KMS-11 (cell line): ENCODE measurements around the gene TENM4.

Source experiments
- H2AFZ ChIP-seq: fragments of 200-600 bp; sonication (generic); 2 replicates; pipeline ENCODE4 v1.6.1; 2016; ENCODE audit warnings: antibody characterized with exemption, mixed run types, low read depth
- H3K27ac ChIP-seq: fragments of 200-600 bp; sonication (generic); 2 replicates; pipeline ENCODE4 v1.6.1; 2016; ENCODE audit warnings: mild to moderate bottlenecking, mixed run types
- H3K27me3 ChIP-seq: fragments of 200-600 bp; sonication (generic); 2 replicates; pipeline ENCODE4 v1.6.1; 2017; ENCODE audit warnings: mild to moderate bottlenecking, low read depth, mixed run types, moderate library complexity; ENCODE audit not compliant: insufficient read depth
- H3K36me3 ChIP-seq: fragments of 200-600 bp; sonication (generic); 2 replicates; pipeline ENCODE4 v1.6.1; 2017; ENCODE audit warnings: mild to moderate bottlenecking, mixed run types; ENCODE audit not compliant: insufficient read depth
- H3K4me1 ChIP-seq: fragments of 200-600 bp; sonication (generic); 2 replicates; pipeline ENCODE4 v1.6.1; 2016; ENCODE audit warnings: mild to moderate bottlenecking, low read depth, mixed run types; ENCODE audit not compliant: poor library complexity, severe bottlenecking
- H3K4me2 ChIP-seq: fragments of 200-600 bp; sonication (generic); 2 replicates; pipeline ENCODE4 v1.7.0; 2016; ENCODE audit warnings: mild to moderate bottlenecking, mixed run types
- H3K4me3 ChIP-seq: fragments of 200-600 bp; sonication (generic); IDR thresholded peaks from 2 replicates; pipeline ENCODE4 v1.6.1; 2017; ENCODE audit warnings: low read depth, low read length, mixed read lengths; ENCODE audit not compliant: insufficient read depth
- H3K79me2 ChIP-seq: fragments of 200-600 bp; sonication (generic); 2 replicates; pipeline ENCODE4 v1.6.1; 2016; ENCODE audit warnings: low read depth, mixed run types; ENCODE audit not compliant: insufficient read depth
- H3K9ac ChIP-seq: fragments of 200-600 bp; sonication (generic); 2 replicates; pipeline ENCODE4 v1.6.1; 2016; ENCODE audit warnings: mild to moderate bottlenecking, mixed run types
- H4K20me1 ChIP-seq: fragments of 200-600 bp; sonication (generic); 2 replicates; pipeline ENCODE4 v1.6.1; 2016; ENCODE audit warnings: mild to moderate bottlenecking, mixed run types; ENCODE audit not compliant: insufficient read depth
- TF ChIP-seq, protein P1 (sequence below): fragments of 200-600 bp; sonication (generic); conservative IDR thresholded peaks from 2 replicates; pipeline ENCODE4 v1.6.1; 2017; ENCODE audit warnings: low read depth, mild to moderate bottlenecking, antibody characterized with exemption, low read length, moderate library complexity, mixed read lengths

TENM4 gene

DNA sequence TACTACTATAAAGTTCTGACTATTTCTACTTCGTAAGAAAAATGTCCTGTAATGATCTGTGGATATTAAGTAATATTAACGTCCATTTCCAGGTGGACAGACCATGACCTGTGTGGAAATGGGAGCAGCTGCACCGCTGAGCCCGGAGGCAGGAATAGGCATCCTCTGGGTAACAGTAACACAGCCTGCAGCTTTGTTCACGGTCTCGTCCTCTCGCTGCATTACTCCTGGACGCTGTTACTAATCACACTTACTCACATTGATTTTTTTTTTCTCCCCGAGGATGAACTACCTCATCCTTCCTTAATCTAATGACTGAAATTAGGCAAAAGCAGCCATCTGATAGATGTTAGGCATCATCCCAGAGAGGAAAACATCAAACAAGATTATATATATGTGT, 520.5 kb downstream of the TENM4 start:
- Histone ChIP-seq H3K27ac (no peak overlapping the region), H3K4me2 (no peak overlapping the region), H3K9ac (no peak overlapping the region), H3K79me2 (no peaks in the 10 kb centered on the region), H3K4me1 (no peaks in the 10 kb centered on the region), H4K20me1 (no peaks in the 10 kb centered on the region), H3K36me3 (no peaks in the 10 kb centered on the region), H3K4me3 (no peak overlapping the region), H3K27me3 (no peaks in the 10 kb centered on the region), H2AFZ (no peak overlapping the region)
- TF ChIP-seq, protein P1, sequence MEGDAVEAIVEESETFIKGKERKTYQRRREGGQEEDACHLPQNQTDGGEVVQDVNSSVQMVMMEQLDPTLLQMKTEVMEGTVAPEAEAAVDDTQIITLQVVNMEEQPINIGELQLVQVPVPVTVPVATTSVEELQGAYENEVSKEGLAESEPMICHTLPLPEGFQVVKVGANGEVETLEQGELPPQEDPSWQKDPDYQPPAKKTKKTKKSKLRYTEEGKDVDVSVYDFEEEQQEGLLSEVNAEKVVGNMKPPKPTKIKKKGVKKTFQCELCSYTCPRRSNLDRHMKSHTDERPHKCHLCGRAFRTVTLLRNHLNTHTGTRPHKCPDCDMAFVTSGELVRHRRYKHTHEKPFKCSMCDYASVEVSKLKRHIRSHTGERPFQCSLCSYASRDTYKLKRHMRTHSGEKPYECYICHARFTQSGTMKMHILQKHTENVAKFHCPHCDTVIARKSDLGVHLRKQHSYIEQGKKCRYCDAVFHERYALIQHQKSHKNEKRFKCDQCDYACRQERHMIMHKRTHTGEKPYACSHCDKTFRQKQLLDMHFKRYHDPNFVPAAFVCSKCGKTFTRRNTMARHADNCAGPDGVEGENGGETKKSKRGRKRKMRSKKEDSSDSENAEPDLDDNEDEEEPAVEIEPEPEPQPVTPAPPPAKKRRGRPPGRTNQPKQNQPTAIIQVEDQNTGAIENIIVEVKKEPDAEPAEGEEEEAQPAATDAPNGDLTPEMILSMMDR = no peak

DNA sequence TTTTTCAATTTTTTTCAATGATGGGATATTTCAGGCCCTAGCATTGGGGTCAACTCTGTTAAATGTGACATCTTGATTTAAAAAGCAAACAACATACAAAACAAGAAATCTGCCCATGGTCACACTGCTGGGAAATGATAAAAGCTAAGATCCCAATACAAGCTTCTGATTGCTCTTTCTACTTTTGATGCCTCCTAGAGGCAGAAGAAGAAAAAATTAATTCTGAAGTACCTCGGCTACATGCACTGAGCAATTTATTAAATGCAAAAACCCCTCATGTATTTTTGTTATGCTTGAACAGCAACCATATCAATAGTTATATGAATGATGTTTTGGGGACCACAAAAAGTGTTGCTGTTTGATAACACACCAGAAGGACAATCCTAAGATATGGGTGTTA, 524.1 kb downstream of the TENM4 start:
- Histone ChIP-seq H3K4me3 (no peak overlapping the region), H3K27me3 (no peaks in the 10 kb centered on the region), H3K9ac (no peak overlapping the region), H3K79me2 (no peaks in the 10 kb centered on the region), H3K36me3 (no peaks in the 10 kb centered on the region), H3K4me1 (no peaks in the 10 kb centered on the region), H3K4me2 (no peak overlapping the region), H2AFZ (no peak overlapping the region), H4K20me1 (no peaks in the 10 kb centered on the region), H3K27ac (no peak overlapping the region)
- TF ChIP-seq, protein P1 = no peak

DNA sequence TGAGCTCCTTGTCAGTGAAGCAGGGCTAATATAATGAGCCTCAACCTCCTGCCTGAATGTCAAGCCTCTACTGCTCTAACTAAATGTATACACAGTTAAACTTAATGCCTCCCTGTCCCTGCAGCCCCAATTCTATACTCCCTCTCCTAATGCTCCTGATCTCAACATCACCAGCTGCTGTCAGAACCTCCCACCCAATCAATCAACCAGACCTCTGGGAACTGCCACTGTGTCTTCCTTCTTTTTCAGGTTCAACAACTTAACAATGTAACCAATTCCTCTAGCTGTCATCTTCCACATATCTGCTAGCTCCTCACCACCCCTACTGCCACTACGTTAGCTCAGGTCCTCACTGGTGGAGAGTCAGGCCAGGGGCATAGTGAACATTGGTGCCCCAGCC, 526.3 kb downstream of the TENM4 start:
- Histone ChIP-seq H3K4me2 (no peak overlapping the region), H3K27ac (no peak overlapping the region), H3K36me3 (no peaks in the 10 kb centered on the region), H3K27me3 (no peaks in the 10 kb centered on the region), H3K79me2 (no peaks in the 10 kb centered on the region), H4K20me1 (no peaks in the 10 kb centered on the region), H3K9ac (no peak overlapping the region), H3K4me1 (peaks cover 19% of the 10 kb centered on the region), H3K4me3 (no peak overlapping the region), H2AFZ (no peak overlapping the region)
- TF ChIP-seq, protein P1 = no peak

DNA sequence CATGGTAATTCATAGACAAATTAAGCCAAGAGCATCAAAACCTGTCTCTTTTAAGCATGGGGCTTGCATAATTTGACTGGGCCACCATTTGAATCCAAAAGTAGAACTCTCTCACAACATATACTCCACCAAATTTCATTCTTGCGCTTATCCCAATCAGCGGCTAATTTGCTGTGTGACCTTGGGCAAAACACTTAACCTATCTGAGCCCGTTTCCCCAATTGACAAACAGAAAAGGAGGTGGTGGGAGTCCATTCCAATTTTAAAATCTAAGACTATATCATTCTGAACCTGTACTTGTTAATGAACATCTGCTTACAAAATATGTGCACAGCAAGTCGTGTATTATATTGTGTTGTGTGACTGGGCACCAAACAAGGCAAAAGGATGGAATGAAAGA, 528.1 kb downstream of the TENM4 start:
- Histone ChIP-seq H2AFZ (no peak overlapping the region), H3K27me3 (no peaks in the 10 kb centered on the region), H3K4me1 (peaks cover 22% of the 10 kb centered on the region), H3K79me2 (no peaks in the 10 kb centered on the region), H3K4me3 (no peak overlapping the region), H3K4me2 (no peak overlapping the region), H3K27ac (no peak overlapping the region), H3K36me3 (no peaks in the 10 kb centered on the region), H4K20me1 (no peaks in the 10 kb centered on the region), H3K9ac (no peak overlapping the region)
- TF ChIP-seq, protein P1 = no peak

DNA sequence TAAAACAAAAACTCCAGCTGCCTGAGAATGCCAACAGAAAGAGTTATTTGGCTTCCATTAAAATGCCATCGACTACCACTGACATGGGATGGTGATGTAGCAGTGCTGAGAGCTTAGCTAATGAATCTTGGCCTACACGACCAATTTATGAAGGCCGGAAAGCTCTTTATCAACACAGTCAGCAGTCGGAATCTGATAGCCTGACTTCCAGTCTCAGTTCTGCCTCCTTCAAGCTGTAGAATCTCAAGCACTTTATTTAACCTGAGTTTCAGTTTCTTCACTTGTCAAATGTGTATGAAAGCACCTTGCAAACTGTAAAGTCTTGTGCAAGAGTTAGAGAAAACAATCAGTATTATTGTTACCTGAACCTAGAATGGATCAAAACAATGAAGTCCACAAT, 530.5 kb downstream of the TENM4 start:
- peaks cover 22% of the 10 kb centered on the region for H3K4me1 ChIP-seq
- H2AFZ ChIP-seq = peak overlapping the region; percentile 53; the same call in 1 of the 2 replicates
- peak overlapping the region; percentile 66 for H3K27ac ChIP-seq
- no peak overlapping the region for H3K4me3 ChIP-seq
- TF ChIP-seq, protein P1 = no peak
- peak overlapping the region; percentile 55 for H3K4me2 ChIP-seq
- H3K36me3 ChIP-seq = no peaks in the 10 kb centered on the region
- no peaks in the 10 kb centered on the region for H4K20me1 ChIP-seq
- H3K79me2 ChIP-seq = no peaks in the 10 kb centered on the region
- no peaks in the 10 kb centered on the region for H3K27me3 ChIP-seq
- H3K9ac ChIP-seq = peak overlapping the region; percentile 13; the same call in 1 of the 2 replicates
